Lower leg skin (tissue), 4 donors: Measurements from ENCODE around the gene TMCC2. TPM values are rescaled to one million over a fixed set of nuclear protein-coding genes. Genes with fewer than 3 reads are reported as not detected.

Source experiments
- DNase-seq, 2 donors: peaks; one replicate each; pipeline ENCODE4 v3.0.0-alpha.2; 2019; ENCODE audit warnings: low spot score in 2 of 2
- H3K4me3 ChIP-seq: fragments of 200-600 bp; sonication (generic); 2 replicates; pipeline ENCODE4 v1.5.1; 2017; ENCODE audit warnings: mild to moderate bottlenecking, low read depth; ENCODE audit not compliant: poor library complexity, severe bottlenecking
- POLR2A ChIP-seq, 2 donors: fragments of 450-650 bp; IDR thresholded peaks; one replicate each; pipeline ENCODE4 v1.6.1; 2016 to 2017; ENCODE audit warnings: antibody characterized with exemption in 2 of 2, mild to moderate bottlenecking in 1 of 2, moderate library complexity in 1 of 2
- WGBS, 2 donors: methylation state at CpG; one replicate each; pipeline ENCODE4 v1.1.5; 2018; 5-methylcytosine and 5-hydroxymethylcytosine counted together
- intact Hi-C: fragments of 100-400 bp; cut with DNase I; formaldehyde crosslinking; loops from one replicate; pipeline ENCODE4 v1.15.0; 2023; ENCODE audit warnings: low total_unique reads
- total RNA-seq, 4 donors: library from RNA; depleted of rRNA; stranded (reverse); fragments of >200 nt; gene quantifications; one replicate each; pipeline ENCODE4 v1.1.0, GENCODE V29; 2016
- TF ChIP-seq, protein P1 (sequence below), 3 donors: fragments of 450-650 bp; IDR thresholded peaks; one replicate each; pipeline ENCODE4 v1.5.1; 2016; ENCODE audit warnings: antibody characterized with exemption in 3 of 3, mild to moderate bottlenecking in 3 of 3, moderate library complexity in 2 of 3

TMCC2 gene
- total RNA-seq, 4 donors from 2014 or later: 2.2 to 4.2 (median 3.5) TPM

GRCh38 chr1:205267306-205267902 lies 39.7 kb downstream of the TMCC2 start:
- WGBS, 2 donors: 71 to 82% methylated on average over 8 of the region's 8 CpGs
- H3K4me3 ChIP-seq: no peak overlapping the region
- intact Hi-C loops: no loop called here
- DNase-seq: no peak
- TF ChIP-seq, protein P1, sequence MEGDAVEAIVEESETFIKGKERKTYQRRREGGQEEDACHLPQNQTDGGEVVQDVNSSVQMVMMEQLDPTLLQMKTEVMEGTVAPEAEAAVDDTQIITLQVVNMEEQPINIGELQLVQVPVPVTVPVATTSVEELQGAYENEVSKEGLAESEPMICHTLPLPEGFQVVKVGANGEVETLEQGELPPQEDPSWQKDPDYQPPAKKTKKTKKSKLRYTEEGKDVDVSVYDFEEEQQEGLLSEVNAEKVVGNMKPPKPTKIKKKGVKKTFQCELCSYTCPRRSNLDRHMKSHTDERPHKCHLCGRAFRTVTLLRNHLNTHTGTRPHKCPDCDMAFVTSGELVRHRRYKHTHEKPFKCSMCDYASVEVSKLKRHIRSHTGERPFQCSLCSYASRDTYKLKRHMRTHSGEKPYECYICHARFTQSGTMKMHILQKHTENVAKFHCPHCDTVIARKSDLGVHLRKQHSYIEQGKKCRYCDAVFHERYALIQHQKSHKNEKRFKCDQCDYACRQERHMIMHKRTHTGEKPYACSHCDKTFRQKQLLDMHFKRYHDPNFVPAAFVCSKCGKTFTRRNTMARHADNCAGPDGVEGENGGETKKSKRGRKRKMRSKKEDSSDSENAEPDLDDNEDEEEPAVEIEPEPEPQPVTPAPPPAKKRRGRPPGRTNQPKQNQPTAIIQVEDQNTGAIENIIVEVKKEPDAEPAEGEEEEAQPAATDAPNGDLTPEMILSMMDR (IDR thresholded peaks at IDR 0.05): no peak
- TF ChIP-seq POLR2A (IDR thresholded peaks at IDR 0.05): no peak

DNA sequence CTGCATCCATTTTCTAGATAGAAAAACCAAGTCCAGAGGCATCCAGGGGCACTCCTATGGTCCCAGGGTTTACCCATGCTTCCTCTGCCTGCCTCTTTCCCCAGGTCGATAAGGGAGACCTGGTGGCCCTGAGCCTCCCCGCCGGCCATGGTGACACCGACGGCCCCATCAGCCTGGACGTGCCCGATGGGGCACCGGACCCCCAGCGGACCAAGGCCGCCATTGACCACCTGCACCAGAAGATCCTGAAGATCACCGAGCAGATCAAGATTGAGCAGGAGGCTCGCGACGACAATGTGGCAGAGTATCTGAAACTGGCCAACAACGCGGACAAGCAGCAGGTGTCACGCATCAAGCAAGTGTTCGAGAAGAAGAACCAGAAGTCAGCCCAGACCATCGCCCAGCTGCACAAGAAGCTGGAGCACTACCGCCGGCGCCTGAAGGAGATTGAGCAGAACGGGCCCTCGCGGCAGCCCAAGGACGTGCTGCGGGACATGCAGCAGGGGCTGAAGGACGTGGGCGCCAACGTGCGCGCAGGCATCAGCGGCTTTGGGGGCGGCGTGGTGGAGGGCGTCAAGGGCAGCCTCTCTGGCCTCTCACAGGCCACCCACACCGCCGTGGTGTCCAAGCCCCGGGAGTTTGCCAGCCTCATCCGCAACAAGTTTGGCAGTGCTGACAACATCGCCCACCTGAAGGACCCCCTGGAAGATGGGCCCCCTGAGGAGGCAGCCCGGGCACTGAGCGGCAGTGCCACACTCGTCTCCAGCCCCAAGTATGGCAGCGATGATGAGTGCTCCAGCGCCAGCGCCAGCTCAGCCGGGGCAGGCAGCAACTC lies 41.3 kb downstream of the TMCC2 start:
- intact Hi-C loops: no loop called here
- DNase-seq: no peak
- no peak overlapping the region for H3K4me3 ChIP-seq
- WGBS, 2 donors: 94 to 95% methylated on average over 44 of the region's 48 CpGs
- TF ChIP-seq POLR2A (IDR thresholded peaks at IDR 0.05): no peak
- TF ChIP-seq, protein P1 (IDR thresholded peaks at IDR 0.05): no peak

GRCh38 chr1:205269711-205270110 lies 42.0 kb downstream of the TMCC2 start:
- no peak for DNase-seq
- H3K4me3 ChIP-seq: no peak overlapping the region
- intact Hi-C loops: no loop called here
- TF ChIP-seq, protein P1 (IDR thresholded peaks at IDR 0.05): no peak
- TF ChIP-seq POLR2A (IDR thresholded peaks at IDR 0.05): no peak
- WGBS, 2 donors: 95 to 96% methylated on average over 7 to 8 of the region's 8 CpGs

DNA sequence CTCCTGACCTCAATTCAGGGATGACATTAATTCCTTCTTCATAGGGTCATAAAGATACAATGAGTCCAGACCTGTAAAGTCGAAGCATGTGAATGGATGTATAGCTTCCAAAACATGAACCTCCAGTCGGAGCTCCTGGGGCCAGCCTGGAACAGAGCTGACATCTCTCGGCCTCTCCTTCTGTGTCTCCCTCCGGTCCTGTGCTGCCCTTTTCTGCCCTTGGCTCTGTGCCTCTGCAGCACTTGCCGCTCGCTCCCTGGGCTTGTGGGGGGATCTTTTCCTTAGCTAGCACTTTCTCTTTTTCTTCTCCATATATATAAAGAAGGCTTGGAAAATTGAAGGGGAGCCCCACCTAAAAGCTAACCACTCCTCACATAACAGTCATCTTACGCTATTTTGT lies 42.5 kb downstream of the TMCC2 start:
- no peak for DNase-seq
- H3K4me3 ChIP-seq: no peak overlapping the region
- TF ChIP-seq POLR2A (IDR thresholded peaks at IDR 0.05): no peak
- TF ChIP-seq, protein P1 (IDR thresholded peaks at IDR 0.05): no peak
- intact Hi-C loops: no loop called here
- WGBS, 2 donors: 74 to 95% methylated on average over 7 of the region's 7 CpGs

- H3K4me3 ChIP-seq: no peak overlapping the region
- 53 to 76% methylated on average over 8 of the region's 8 CpGs for WGBS, 2 donors
- DNase-seq: no peak
- TF ChIP-seq POLR2A (IDR thresholded peaks at IDR 0.05): no peak
- TF ChIP-seq, protein P1 (IDR thresholded peaks at IDR 0.05): no peak
- intact Hi-C loops: no loop called here
Observed at GRCh38 chr1:205270764-205271163, 43.0 kb downstream of the TMCC2 start.
